HepG2 (cell line): ENCODE data around the gene PTPN18. TPM values are rescaled to one million over a fixed set of nuclear protein-coding genes. Genes with fewer than 3 reads are reported as not detected.

Experiments
- AHDC1 ChIP-seq: sonication (generic); formaldehyde crosslinking; IDR thresholded peaks from 2 replicates; pipeline ENCODE4 v1.5.1; 2020; ENCODE audit warnings: mild to moderate bottlenecking, missing genetic modification reagents, borderline replicate concordance
- ASH2L ChIP-seq: fragments of 300-600, 200-600 bp; sonication (generic); IDR thresholded peaks from 2 replicates; pipeline ENCODE4 v1.7.0; 2017; ENCODE audit warnings: low read depth, mild to moderate bottlenecking, moderate library complexity, mixed read lengths, low read length; ENCODE audit not compliant: insufficient read length
- BRD4 ChIP-seq: sonication (generic); formaldehyde crosslinking; IDR thresholded peaks from 2 replicates; pipeline ENCODE4 v1.4.0; 2020; ENCODE audit warnings: missing genetic modification reagents
- ELF1 ChIP-seq: sonication (generic); formaldehyde crosslinking; IDR thresholded peaks from 2 replicates; pipeline ENCODE4 v1.4.0; 2020; ENCODE audit warnings: missing genetic modification reagents
- MAX ChIP-seq: IDR thresholded peaks from 2 replicates; pipeline ENCODE4 v1.6.1; 2012; ENCODE audit warnings: inconsistent platforms
- POGZ ChIP-seq: sonication (generic); formaldehyde crosslinking; IDR thresholded peaks from 2 replicates; pipeline ENCODE4 v1.4.0; 2020; ENCODE audit warnings: mild to moderate bottlenecking, missing genetic modification reagents
- SAP130 ChIP-seq: IDR thresholded peaks from 2 replicates; pipeline ENCODE4 v1.6.1; 2016; ENCODE audit warnings: low read depth
- SMYD3 ChIP-seq: sonication (generic); formaldehyde crosslinking; IDR thresholded peaks from 2 replicates; pipeline ENCODE4 v1.8.1; 2023; ENCODE audit warnings: mild to moderate bottlenecking, missing genetic modification reagents
- SPEN ChIP-seq: sonication (generic); formaldehyde crosslinking; IDR thresholded peaks from 2 replicates; pipeline ENCODE4 v1.5.1; 2020; ENCODE audit warnings: low read depth, mild to moderate bottlenecking, missing genetic modification reagents
- TSC22D2 ChIP-seq: sonication (generic); formaldehyde crosslinking; IDR thresholded peaks from 2 replicates; pipeline ENCODE4 v1.5.1; 2020; ENCODE audit warnings: missing genetic modification reagents, mild to moderate bottlenecking, borderline replicate concordance
- YEATS4 ChIP-seq: sonication (generic); formaldehyde crosslinking; IDR thresholded peaks from 2 replicates; pipeline ENCODE4 v1.4.0; 2020; ENCODE audit warnings: missing genetic modification reagents, borderline replicate concordance
- ZBTB14 ChIP-seq: sonication (generic); formaldehyde crosslinking; IDR thresholded peaks from 2 replicates; pipeline ENCODE4 v1.4.0; 2020; ENCODE audit warnings: missing genetic modification reagents
- ZBTB25 ChIP-seq: IDR thresholded peaks from 2 replicates; pipeline ENCODE4 v1.6.1; 2018; ENCODE audit warnings: missing genetic modification reagents
- ZFP41 ChIP-seq: sonication (generic); formaldehyde crosslinking; IDR thresholded peaks from 2 replicates; pipeline ENCODE4 v1.4.0; 2020; ENCODE audit warnings: mild to moderate bottlenecking, missing genetic modification reagents, borderline replicate concordance
- ZGPAT ChIP-seq: IDR thresholded peaks from 2 replicates; pipeline ENCODE4 v1.6.1; 2016; ENCODE audit warnings: mild to moderate bottlenecking
- ZNF34 ChIP-seq: sonication (generic); formaldehyde crosslinking; IDR thresholded peaks from 2 replicates; pipeline ENCODE4 v1.4.0; 2020; ENCODE audit warnings: mild to moderate bottlenecking, missing genetic modification reagents, borderline replicate concordance
- ZNF367 ChIP-seq: sonication (generic); formaldehyde crosslinking; IDR thresholded peaks from 2 replicates; pipeline ENCODE4 v1.4.0; 2020; ENCODE audit warnings: missing genetic modification reagents, borderline replicate concordance
- ZNF552 ChIP-seq: sonication (generic); formaldehyde crosslinking; IDR thresholded peaks from 2 replicates; pipeline ENCODE4 v1.9.0; 2022; ENCODE audit warnings: missing genetic modification reagents, mild to moderate bottlenecking, borderline replicate concordance
- ZNF724P ChIP-seq: sonication (generic); formaldehyde crosslinking; IDR thresholded peaks from 2 replicates; pipeline ENCODE4 v1.8.0; 2022; ENCODE audit warnings: missing genetic modification reagents, borderline replicate concordance
- polyA plus RNA-seq, 8 experiments: library from polyadenylated mRNA; depleted of rRNA in 3 of 8; stranded (reverse) in 7 of 8; unstranded in 1 of 8; fragments of >200 nt; fragmentation: Illumina TruSeq in 4 of 8; extraction: Trizol in 4 of 8; gene quantifications; 2 replicates each; pipeline versions ENCODE4 v1.2.1 to v1.2.3, GENCODE V29; 2011 to 2016; ENCODE audit warnings: low read depth in 4 of 8, missing spikeins in 1 of 8, mixed read lengths in 1 of 8; ENCODE audit not compliant: insufficient read depth in 1 of 8
- total RNA-seq, 5 experiments: library from RNA; depleted of rRNA; stranded (reverse); fragments of >200 nt; fragmentation: Illumina TruSeq; extraction: Trizol; gene quantifications; 2 replicates each; pipeline ENCODE4 v1.2.3, GENCODE V29; 2016; ENCODE audit warnings: low read depth in 1 of 5

The PTPN18 gene
- total and polyA plus RNA-seq, 2 of the 13 experiments (the other 11 are each of a cell fraction or from before 2014, with no cell fraction given): 14.8 to 39.6 TPM

- TF ChIP-seq ZNF552 (CRISPR knock-in tag) (0 out of 2 replicates have a peak, but pooled peaks have one; percentile 15), ZBTB25 (CRISPR knock-in tag) (no peak), ZNF34 (CRISPR knock-in tag) (no peak), MAX (peak; percentile 72; the same call in 1 of the 2 replicates), YEATS4 (peak; percentile 86), ZBTB14 (CRISPR knock-in tag) (no peak), ELF1 (0 out of 2 replicates have a peak, but pooled peaks have one; percentile 21), ZGPAT (CRISPR knock-in tag) (peak; percentile 51), ZFP41 (CRISPR knock-in tag) (no peak), SPEN (CRISPR knock-in tag) (no peak), ZNF724P (peak; percentile 88), SAP130 (CRISPR knock-in tag) (peak; percentile 65), POGZ (CRISPR knock-in tag) (peak; percentile 19; the same call in 1 of the 2 replicates), AHDC1 (CRISPR knock-in tag) (peak; percentile 32; the same call in 1 of the 2 replicates), TSC22D2 (peak; percentile 43; the same call in 1 of the 2 replicates), ASH2L (peak; percentile 77), BRD4 (CRISPR knock-in tag) (peak; percentile 87), ZNF367 (CRISPR knock-in tag) (no peak), SMYD3 (CRISPR knock-in tag) (0 out of 2 replicates have a peak, but pooled peaks have one; percentile 30)
These were observed 35.4 kb downstream of the PTPN18 start (continued) for GRCh38 chr2:130391058-130391871.
